ENCODE measurements around the gene RNPC3.
"Not testable (repeated sequence)": the region's sequence is repeated elsewhere in the genome, so short reads cannot be mapped to it uniquely, and the experiment has no call there.

The RNPC3 gene

GRCh38 chr1:103561643-103562395 lies 36.3 kb downstream of the RNPC3 start:
- no peak for FAIRE-seq

- FAIRE-seq = no peak
Observed at GRCh38 chr1:103563056-103563455, 37.6 kb downstream of the RNPC3 start.

GRCh38 chr1:103569493-103569892 lies 44.0 kb downstream of the RNPC3 start:
- FAIRE-seq = no peak

- FAIRE-seq = peak; percentile 70
Observed at GRCh38 chr1:103571289-103571688, 45.8 kb downstream of the RNPC3 start, which contains the start of gene AMY2B. Gene AMY2B, plus strand, starts transcription at chr1:103571589. Its CDS starts 14 bp downstream, at chr1:103571603.

- peak; percentile 64 for FAIRE-seq
Observed at GRCh38 chr1:103576065-103576464, 50.6 kb downstream of the RNPC3 start.

- not testable (repeated sequence) for FAIRE-seq
Observed at GRCh38 chr1:103576784-103577183, 51.3 kb downstream of the RNPC3 start.

GRCh38 chr1:103582464-103582863 lies 57.0 kb downstream of the RNPC3 start:
- FAIRE-seq = no peak

GRCh38 chr1:103583887-103584286 lies 58.4 kb downstream of the RNPC3 start:
- no peak for FAIRE-seq

GRCh38 chr1:103584537-103584936 lies 59.0 kb downstream of the RNPC3 start:
- FAIRE-seq = no peak

- FAIRE-seq = peak; percentile 91
Observed at GRCh38 chr1:103602740-103603139, 77.2 kb downstream of the RNPC3 start.
